ENCODE data around the gene VEGFC.

Gene VEGFC

DNA sequence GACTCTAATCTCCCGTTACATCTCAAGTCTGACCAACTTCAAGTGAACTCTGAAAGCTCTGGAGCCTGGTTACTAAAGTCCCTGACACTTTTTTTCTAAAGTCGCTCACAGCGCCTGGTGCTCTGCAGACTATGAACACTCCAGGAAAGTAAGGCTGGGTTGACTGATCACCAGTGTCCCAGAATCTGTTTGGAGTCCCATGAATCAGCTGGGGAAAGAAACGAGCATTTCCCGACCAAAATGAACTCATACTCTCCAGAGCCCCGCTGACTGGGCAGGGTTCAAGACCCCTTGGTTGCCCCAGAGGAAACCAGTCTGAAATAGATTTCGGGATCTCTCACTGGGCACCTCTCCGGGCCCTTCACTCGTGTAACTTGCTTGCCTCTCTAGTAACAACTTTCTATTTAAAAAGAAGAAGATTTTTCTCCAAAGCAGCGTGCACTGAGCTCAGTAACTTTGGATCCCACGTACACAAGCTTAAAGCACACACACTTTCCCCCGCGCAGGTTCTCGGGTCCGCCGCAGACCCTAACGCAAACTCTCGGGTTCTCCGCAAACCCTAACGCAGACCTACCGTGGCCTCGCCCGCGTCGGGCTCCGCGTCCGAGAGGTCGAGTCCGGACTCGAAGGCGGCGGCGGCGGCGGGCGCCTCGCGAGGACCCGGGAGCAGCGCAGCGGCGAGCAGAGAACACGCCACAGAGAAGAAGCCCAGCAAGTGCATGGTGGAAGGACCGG lies 964 bp downstream of the VEGFC start:
- DNase-seq (ENCODE audit: extremely low spot score): peak; percentile 16
- TF ChIP-seq, protein P1, sequence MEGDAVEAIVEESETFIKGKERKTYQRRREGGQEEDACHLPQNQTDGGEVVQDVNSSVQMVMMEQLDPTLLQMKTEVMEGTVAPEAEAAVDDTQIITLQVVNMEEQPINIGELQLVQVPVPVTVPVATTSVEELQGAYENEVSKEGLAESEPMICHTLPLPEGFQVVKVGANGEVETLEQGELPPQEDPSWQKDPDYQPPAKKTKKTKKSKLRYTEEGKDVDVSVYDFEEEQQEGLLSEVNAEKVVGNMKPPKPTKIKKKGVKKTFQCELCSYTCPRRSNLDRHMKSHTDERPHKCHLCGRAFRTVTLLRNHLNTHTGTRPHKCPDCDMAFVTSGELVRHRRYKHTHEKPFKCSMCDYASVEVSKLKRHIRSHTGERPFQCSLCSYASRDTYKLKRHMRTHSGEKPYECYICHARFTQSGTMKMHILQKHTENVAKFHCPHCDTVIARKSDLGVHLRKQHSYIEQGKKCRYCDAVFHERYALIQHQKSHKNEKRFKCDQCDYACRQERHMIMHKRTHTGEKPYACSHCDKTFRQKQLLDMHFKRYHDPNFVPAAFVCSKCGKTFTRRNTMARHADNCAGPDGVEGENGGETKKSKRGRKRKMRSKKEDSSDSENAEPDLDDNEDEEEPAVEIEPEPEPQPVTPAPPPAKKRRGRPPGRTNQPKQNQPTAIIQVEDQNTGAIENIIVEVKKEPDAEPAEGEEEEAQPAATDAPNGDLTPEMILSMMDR (IDR thresholded peaks at IDR 0.05; ENCODE audit: control extremely low read depth, extremely low read depth, low read depth, missing control alignments): no peak
- ChIA-PET CTCF (no interaction called here), POLR2A (no interaction called here)

DNA sequence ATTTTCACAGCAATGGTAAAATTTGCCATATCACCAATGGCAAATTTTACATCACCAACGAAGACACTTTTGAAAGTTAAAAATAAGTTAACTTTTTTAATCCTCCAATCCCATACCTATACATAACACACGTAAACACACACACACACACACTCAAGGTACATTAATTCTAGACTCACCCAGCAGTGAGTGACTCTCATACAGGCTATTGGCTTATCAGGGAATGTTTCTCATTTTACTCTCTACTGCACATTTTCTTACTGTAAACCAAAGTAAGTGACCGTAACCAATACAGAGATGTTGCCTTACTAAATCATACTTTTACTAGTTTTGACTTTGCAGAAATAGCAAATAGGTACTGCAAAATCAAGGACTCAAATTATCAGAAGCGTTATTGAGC lies 2.3 kb downstream of the VEGFC start:
- ChIA-PET POLR2A (no interaction called here), CTCF (no interaction called here)
- TF ChIP-seq, protein P1 (IDR thresholded peaks at IDR 0.05; ENCODE audit: control extremely low read depth, extremely low read depth, low read depth, missing control alignments): no peak
- no peak for DNase-seq (ENCODE audit: extremely low spot score)

DNA sequence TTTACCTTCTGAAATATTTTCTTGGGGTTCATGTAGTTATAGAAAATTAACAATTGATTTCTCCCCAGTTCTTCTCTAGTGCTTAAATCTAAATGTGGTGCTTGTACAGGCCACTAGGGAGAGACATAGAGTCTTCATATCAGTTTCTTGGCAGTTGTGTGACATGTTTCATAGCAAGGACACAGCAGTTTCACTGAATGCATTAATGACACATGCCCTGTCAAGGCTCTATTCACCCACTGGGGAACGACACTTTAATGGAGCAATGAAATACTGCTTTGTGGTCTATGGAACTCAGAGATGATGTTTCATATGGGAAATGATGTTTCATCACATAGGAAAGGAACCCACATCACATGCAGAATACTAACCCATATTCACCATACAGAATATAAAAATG lies 2.8 kb downstream of the VEGFC start:
- CTCF ChIA-PET: no interaction called here

DNA sequence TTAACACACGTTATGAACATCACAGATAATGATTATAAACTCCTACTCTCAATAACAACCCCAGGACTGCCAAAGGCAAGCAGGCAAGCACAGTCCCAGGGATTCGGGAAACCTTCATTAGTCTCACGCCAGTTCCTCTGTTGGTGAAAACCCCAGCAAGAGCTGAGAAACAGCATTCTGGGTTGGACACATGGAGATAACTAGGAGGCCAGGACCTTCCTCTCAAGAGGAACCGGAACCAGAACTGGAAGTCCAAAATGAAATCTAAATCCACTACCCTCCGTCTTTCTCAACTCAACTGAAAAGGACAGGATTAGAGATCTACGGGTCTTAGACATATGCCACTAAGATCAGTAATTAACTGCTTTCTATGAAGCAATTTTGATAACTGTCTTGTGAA lies 3.8 kb downstream of the VEGFC start:
- CTCF ChIA-PET: interaction anchor here (0.9 to 1.1 kb wide), 3 partner anchors 9 to 258 kb away, joined by 3 to 4 read pairs (median 3); no protein-coding TSS in a partner anchor

More for the DNA sequence above, 2.8 kb downstream of the VEGFC start:
- POLR2A ChIA-PET: no interaction called here
- DNase-seq (ENCODE audit: extremely low spot score): peak; percentile 49
- TF ChIP-seq, protein P1 (IDR thresholded peaks at IDR 0.05; ENCODE audit: control extremely low read depth, extremely low read depth, low read depth, missing control alignments): peak; percentile 53

DNA sequence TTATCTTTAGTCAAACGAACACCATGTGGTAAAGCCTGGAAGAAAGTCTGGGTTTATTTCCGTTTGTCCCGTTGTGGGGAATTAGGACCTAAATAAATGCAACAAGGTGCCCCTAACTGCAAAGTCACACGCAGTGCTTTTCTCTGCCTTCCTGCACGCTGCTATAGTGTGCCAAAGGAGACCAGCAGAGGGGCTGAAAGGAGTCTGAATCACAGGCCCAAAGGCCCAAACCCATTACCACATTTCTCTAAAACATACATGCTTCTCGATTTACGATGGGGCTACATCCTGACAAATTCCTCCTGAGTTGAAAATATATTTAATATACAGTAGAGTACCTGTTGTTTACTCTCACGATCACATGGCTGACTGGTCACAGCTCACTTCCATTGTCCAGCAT lies 4.5 kb downstream of the VEGFC start:
- POLR2A ChIA-PET: no interaction called here
- CTCF ChIA-PET: no interaction called here
- DNase-seq (ENCODE audit: extremely low spot score): no peak
- TF ChIP-seq, protein P1 (IDR thresholded peaks at IDR 0.05; ENCODE audit: control extremely low read depth, extremely low read depth, low read depth, missing control alignments): no peak

More for the DNA sequence above, 3.8 kb downstream of the VEGFC start:
- TF ChIP-seq, protein P1 (IDR thresholded peaks at IDR 0.05; ENCODE audit: control extremely low read depth, extremely low read depth, low read depth, missing control alignments): no peak
- POLR2A ChIA-PET: no interaction called here
- DNase-seq (ENCODE audit: extremely low spot score): no peak

DNA sequence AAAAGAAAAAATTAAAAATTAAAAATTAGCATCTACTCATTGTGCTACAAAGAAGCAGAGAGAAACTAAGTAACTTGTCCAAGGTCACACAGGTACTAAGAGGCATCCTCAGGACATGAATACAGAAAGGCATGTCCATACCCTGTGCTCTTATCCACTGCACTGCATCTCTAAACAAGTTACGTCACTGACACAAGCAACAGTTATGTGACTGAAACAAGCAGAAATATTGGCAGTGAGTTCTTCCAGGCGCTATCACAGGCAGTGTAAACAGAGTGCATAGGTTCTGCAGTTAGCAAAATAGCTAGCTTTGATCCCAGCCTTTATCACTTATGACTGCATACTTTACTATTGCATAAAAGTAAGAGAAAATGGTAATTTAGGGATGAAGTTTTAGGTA lies 7.9 kb downstream of the VEGFC start:
- TF ChIP-seq, protein P1 (IDR thresholded peaks at IDR 0.05; ENCODE audit: control extremely low read depth, extremely low read depth, low read depth, missing control alignments): no peak
- ChIA-PET POLR2A (no interaction called here), CTCF (no interaction called here)
- no peak for DNase-seq (ENCODE audit: extremely low spot score)

All from GM10248 (cell line).